Activated CD4-positive, CD25-positive, alpha-beta regulatory T cell treated with anti-CD3 and anti-CD28 coated beads, Interleukin-2, amount 50 U/mL, for 16 hours (primary cell): ENCODE results near the gene ANP32E.
"Not testable (repeated sequence)": the region's sequence is repeated elsewhere in the genome, so short reads cannot be mapped to it uniquely, and the experiment has no call there.

Source experiments
- DNase-seq: peaks from one replicate; pipeline ENCODE4 v3.0.0-alpha.2; 2020; ENCODE audit warnings: low read depth, low spot score

Gene ANP32E

GRCh38 chr1:150257624-150258585 lies 22.0 kb upstream of the ANP32E start, which contains the start of gene CA14:
TSS of gene CA14 (plus strand) at chr1:150257774. CDS start at chr1:150258129, 355 bp downstream.
- DNase-seq: no peak

- DNase-seq: no peak
Measured at GRCh38 chr1:150256554-150257341, 20.8 kb upstream of the ANP32E start.

GRCh38 chr1:150256198-150256553 lies 20.3 kb upstream of the ANP32E start:
- DNase-seq: no peak

GRCh38 chr1:150249936-150250335 lies 14.0 kb upstream of the ANP32E start:
- DNase-seq: no peak

- DNase-seq: no peak
Measured at GRCh38 chr1:150243003-150243402, 7.1 kb upstream of the ANP32E start.

- DNase-seq: no peak
Measured at GRCh38 chr1:150237746-150238145, 1.8 kb upstream of the ANP32E start.

- not testable (repeated sequence) for DNase-seq
Measured at GRCh38 chr1:150237176-150237575, 1.3 kb upstream of the ANP32E start.

GRCh38 chr1:150236614-150237100 lies 745 bp upstream of the ANP32E start:
- DNase-seq: no peak

- peak; percentile 11 for DNase-seq
Measured at GRCh38 chr1:150235294-150235851, 539 bp downstream of the ANP32E start.

GRCh38 chr1:150234566-150235293 lies 1.2 kb downstream of the ANP32E start:
- peak; percentile 78 for DNase-seq

- no peak for DNase-seq
Measured at GRCh38 chr1:150234309-150234565, 1.7 kb downstream of the ANP32E start.

- no peak for DNase-seq
Measured at GRCh38 chr1:150233359-150234308, 2.3 kb downstream of the ANP32E start.

GRCh38 chr1:150232921-150233320 lies 3.0 kb downstream of the ANP32E start:
- not testable (repeated sequence) for DNase-seq

GRCh38 chr1:150228246-150228645 lies 7.7 kb downstream of the ANP32E start:
- not testable (repeated sequence) for DNase-seq

- no peak for DNase-seq
Measured at GRCh38 chr1:150227228-150227627, 8.7 kb downstream of the ANP32E start.

GRCh38 chr1:150226486-150226885 lies 9.4 kb downstream of the ANP32E start:
- no peak for DNase-seq

GRCh38 chr1:150225546-150225945 lies 10.4 kb downstream of the ANP32E start:
- DNase-seq: no peak

GRCh38 chr1:150224983-150225382 lies 10.9 kb downstream of the ANP32E start:
- no peak for DNase-seq

- no peak for DNase-seq
Measured at GRCh38 chr1:150221552-150221951, 14.4 kb downstream of the ANP32E start.

GRCh38 chr1:150215855-150216254 lies 20.1 kb downstream of the ANP32E start:
- not testable (repeated sequence) for DNase-seq
